Measurements from ENCODE around the gene ELAC2. TPM values are rescaled to one million over a fixed set of nuclear protein-coding genes. Genes with fewer than 3 reads are reported as not detected.

ELAC2 gene
- total RNA-seq, 1 experiment from 2014 or later: 84.5 TPM

- no peaks in the 10 kb centered on the region for H3K9me3 ChIP-seq (ENCODE audit: control insufficient read depth in 1 of 2, insufficient read depth in 1 of 2, low read depth in 1 of 2, low read length in 2 of 2)
- H3K9ac ChIP-seq (ENCODE audit: low read length): no peak overlapping the region
- no peak overlapping the region for H3K4me3 ChIP-seq (replicated peaks in 1 of 2; ENCODE audit: low read depth in 1 of 2, low read length in 2 of 2)
- intact Hi-C loops (cut with micrococcal nuclease): no loop called here
- ChIA-PET CTCF (no interaction called here), POLR2A (no interaction called here), RAD21 (ENCODE audit: low non-redundant PET in 1 of 2, low total read pairs in 2 of 2, uncharacterized antibody in 2 of 2, unreplicated experiment in 2 of 2) (no interaction called here)
- H3K9me2 ChIP-seq (ENCODE audit: insufficient read depth): no peaks in the 10 kb centered on the region
- H3K4me2 ChIP-seq (ENCODE audit: low read length): no peak overlapping the region
- no peaks in the 10 kb centered on the region for H3K36me3 ChIP-seq (ENCODE audit: control insufficient read depth in 1 of 2, insufficient read depth in 2 of 2, low read length in 2 of 2)
- BruUV-seq (replicated peaks): no TSS peak
- ATAC-seq (no peak), DNase-seq (ENCODE audit: low read depth, low spot score) (no peak)
- H3K79me2 ChIP-seq (ENCODE audit: insufficient read depth, low read length): no peaks in the 10 kb centered on the region
- H3K27ac ChIP-seq (ENCODE audit: low read depth, low read length): no peak overlapping the region
- TF ChIP-seq SRF (IDR thresholded peaks at IDR 0.05; ENCODE audit: low read depth) (no peak), FOSL1 (IDR thresholded peaks at IDR 0.05; ENCODE audit: low read depth) (no peak), EGR1 (IDR thresholded peaks at IDR 0.05; ENCODE audit: low read depth) (no peak), REST (IDR thresholded peaks at IDR 0.05; ENCODE audit: low read depth) (no peak), EZH2 (IDR thresholded peaks at IDR 0.05) (no peak), ZFX (IDR thresholded peaks at IDR 0.05) (no peak), ZBTB33 (IDR thresholded peaks at IDR 0.05; ENCODE audit: extremely low read depth, insufficient replicate concordance, low read length) (no peak), YY1 (IDR thresholded peaks at IDR 0.05; ENCODE audit: extremely low read depth, insufficient replicate concordance, low read depth, low read length) (no peak)
- no peaks in the 10 kb centered on the region for H3K4me1 ChIP-seq (ENCODE audit: control insufficient read depth in 1 of 2, insufficient read depth in 2 of 2, low read length in 2 of 2)
- no peaks in the 10 kb centered on the region for H3K27me3 ChIP-seq (ENCODE audit: insufficient read depth, low read length)
- H4K20me1 ChIP-seq (ENCODE audit: insufficient read depth): no peaks in the 10 kb centered on the region
- no peak overlapping the region for H2AFZ ChIP-seq (ENCODE audit: low read depth, low read length, poor library complexity, severe bottlenecking)
These were observed 40.6 kb downstream of the ELAC2 start for GRCh38 chr17:12977008-12977751.

Measured in HCT116 (cell line).